WTC11 (cell line): Measurements from ENCODE around the gene MTMR10.

Experiments used
- AFF4 ChIP-seq: sonication (generic); formaldehyde crosslinking; IDR thresholded peaks from 2 replicates; pipeline ENCODE4 v1.8.1; 2023; ENCODE audit warnings: mild to moderate bottlenecking, missing genetic modification reagents, borderline replicate concordance
- CTCF ChIP-seq: fragments of 200-600 bp; IDR thresholded peaks from 2 replicates; pipeline ENCODE4 v1.8.0; 2022; ENCODE audit warnings: antibody characterized with exemption
- E2F4 ChIP-seq: sonication (generic); formaldehyde crosslinking; IDR thresholded peaks from 2 replicates; pipeline ENCODE4 v1.8.1; 2022; ENCODE audit warnings: low read depth, mild to moderate bottlenecking, moderate library complexity, missing genetic modification reagents, borderline replicate concordance
- MAX ChIP-seq: sonication (generic); formaldehyde crosslinking; IDR thresholded peaks from 2 replicates; pipeline ENCODE4 v1.8.0; 2022; ENCODE audit warnings: mild to moderate bottlenecking, missing genetic modification reagents
- MLX ChIP-seq: sonication (generic); formaldehyde crosslinking; IDR thresholded peaks from 2 replicates; pipeline ENCODE4 v1.8.1; 2023; ENCODE audit warnings: mild to moderate bottlenecking, missing genetic modification reagents, moderate library complexity
- NR1H2 ChIP-seq: sonication (generic); formaldehyde crosslinking; IDR thresholded peaks from 2 replicates; pipeline ENCODE4 v1.9.0; 2021; ENCODE audit warnings: mild to moderate bottlenecking, moderate library complexity, missing genetic modification reagents
- RORB ChIP-seq: fragments of 250-450 bp; sonication (Bioruptor Pico); IDR thresholded peaks from 2 replicates; pipeline ENCODE4 v1.9.0; 2021; ENCODE audit warnings: mild to moderate bottlenecking
- SP1 ChIP-seq: sonication (generic); formaldehyde crosslinking; conservative IDR thresholded peaks from 2 replicates; pipeline ENCODE4 v1.8.1; 2022; ENCODE audit warnings: missing genetic modification reagents
- TEAD1 ChIP-seq: sonication (generic); formaldehyde crosslinking; IDR thresholded peaks from 2 replicates; pipeline ENCODE4 v1.8.0; 2022; ENCODE audit warnings: mild to moderate bottlenecking, missing genetic modification reagents
- TEAD4 ChIP-seq: sonication (generic); formaldehyde crosslinking; IDR thresholded peaks from 2 replicates; pipeline ENCODE4 v1.8.0; 2022; ENCODE audit warnings: mild to moderate bottlenecking, missing genetic modification reagents
- USF1 ChIP-seq: sonication (generic); formaldehyde crosslinking; IDR thresholded peaks from 2 replicates; pipeline ENCODE4 v1.8.0; 2022; ENCODE audit warnings: mild to moderate bottlenecking, missing genetic modification reagents
- ZBTB21 ChIP-seq: sonication (generic); formaldehyde crosslinking; IDR thresholded peaks from 2 replicates; pipeline ENCODE4 v1.8.1; 2023; ENCODE audit warnings: mild to moderate bottlenecking, missing genetic modification reagents, borderline replicate concordance

- TF ChIP-seq RORB (CRISPR knock-in tag) = no peak
- no peak for TF ChIP-seq MAX
- no peak for TF ChIP-seq CTCF
- no peak for TF ChIP-seq ZBTB21
- no peak for TF ChIP-seq E2F4 (CRISPR knock-in tag)
- no peak for TF ChIP-seq NR1H2
- TF ChIP-seq TEAD4 = 0 out of 2 replicates have a peak, but pooled peaks have one; percentile 35
- no peak for TF ChIP-seq TEAD1
- TF ChIP-seq MLX (CRISPR knock-in tag) = no peak
- no peak for TF ChIP-seq AFF4 (CRISPR knock-in tag)
- TF ChIP-seq USF1 (CRISPR knock-in tag) = no peak
- TF ChIP-seq SP1 (CRISPR knock-in tag) = no peak
These were observed 69.5 kb downstream of the MTMR10 start for GRCh38 chr15:30921781-30922479.
